ENCODE measurements around the gene PLCD3. TPM values are rescaled to one million over a fixed set of nuclear protein-coding genes. Genes with fewer than 3 reads are reported as not detected.

PLCD3 gene
- total RNA-seq, 4 donors from 2014 or later: 1.5 to 90.8 (median 8.9) TPM

GRCh38 chr17:45115015-45115625, 17.2 kb downstream of the PLCD3 start:
- intact Hi-C loops (cut with DNase I; ENCODE audit: low total_unique reads): no loop called here
- no peaks in the 10 kb centered on the region for H3K27me3 ChIP-seq
- H3K4me1 ChIP-seq: peaks cover 0 to 3% of the 10 kb centered on the region in 2 donors
- DNase-seq: no peak
- H3K36me3 ChIP-seq: no peaks in the 10 kb centered on the region
- H3K4me3 ChIP-seq: no peak overlapping the region
- no peaks in the 10 kb centered on the region for H3K9me3 ChIP-seq
- TF ChIP-seq CTCF (IDR thresholded peaks at IDR 0.05) (no peak), POLR2A (IDR thresholded peaks at IDR 0.05) (no peak)
- no peak overlapping the region for H3K27ac ChIP-seq

- Histone ChIP-seq H3K4me1 (peaks cover 0 to 3% of the 10 kb centered on the region in 2 donors), H3K4me3 (no peak overlapping the region), H3K27ac (no peak overlapping the region), H3K36me3 (no peaks in the 10 kb centered on the region), H3K9me3 (no peaks in the 10 kb centered on the region), H3K27me3 (no peaks in the 10 kb centered on the region)
- intact Hi-C loops (cut with DNase I; ENCODE audit: low total_unique reads): no loop called here
- TF ChIP-seq POLR2A (IDR thresholded peaks at IDR 0.05) (no peak), CTCF (IDR thresholded peaks at IDR 0.05) (no peak)
- no peak for DNase-seq
These were observed 18.0 kb downstream of the PLCD3 start for GRCh38 chr17:45114117-45114932.

GRCh38 chr17:45113424-45113754, 18.9 kb downstream of the PLCD3 start:
- intact Hi-C loops (cut with DNase I; ENCODE audit: low total_unique reads): no loop called here

GRCh38 chr17:45112559-45113423, 19.5 kb downstream of the PLCD3 start:
- Histone ChIP-seq H3K4me1 (peaks cover 0 to 3% of the 10 kb centered on the region in 2 donors), H3K9me3 (no peaks in the 10 kb centered on the region), H3K36me3 (no peaks in the 10 kb centered on the region), H3K27me3 (no peaks in the 10 kb centered on the region), H3K4me3 (no peak overlapping the region), H3K27ac (no peak overlapping the region)
- intact Hi-C loops (cut with DNase I; ENCODE audit: low total_unique reads): no loop called here
- TF ChIP-seq CTCF (IDR thresholded peaks at IDR 0.05): no peak
- no peak for TF ChIP-seq POLR2A (IDR thresholded peaks at IDR 0.05)
- no peak for DNase-seq

More at GRCh38 chr17:45113424-45113754, 18.9 kb downstream of the PLCD3 start:
- no peaks in the 10 kb centered on the region for H3K27me3 ChIP-seq
- no peak overlapping the region for H3K4me3 ChIP-seq
- TF ChIP-seq POLR2A (IDR thresholded peaks at IDR 0.05): no peak
- TF ChIP-seq CTCF (IDR thresholded peaks at IDR 0.05): no peak
- H3K36me3 ChIP-seq: no peaks in the 10 kb centered on the region
- no peaks in the 10 kb centered on the region for H3K9me3 ChIP-seq
- H3K27ac ChIP-seq: no peak overlapping the region
- no peak for DNase-seq
- peaks cover 0 to 3% of the 10 kb centered on the region in 2 donors for H3K4me1 ChIP-seq
